ENCODE measurements around the gene ZNF335.

The ZNF335 gene

GRCh38 chr20:45924391-45925261, 47.4 kb downstream of the ZNF335 start:
- TF ChIP-seq CTCF (IDR thresholded peaks at IDR 0.05), result no peak

- TF ChIP-seq CTCF (IDR thresholded peaks at IDR 0.05), result no peak
These were observed 50.4 kb downstream of the ZNF335 start for GRCh38 chr20:45921337-45922189.

GRCh38 chr20:45920462-45921336, 51.3 kb downstream of the ZNF335 start:
- no peak for TF ChIP-seq CTCF (IDR thresholded peaks at IDR 0.05)

GRCh38 chr20:45919542-45920399, 52.2 kb downstream of the ZNF335 start:
- TF ChIP-seq CTCF (IDR thresholded peaks at IDR 0.05), result no peak

GRCh38 chr20:45918779-45919537, 53.0 kb downstream of the ZNF335 start:
- TF ChIP-seq CTCF (IDR thresholded peaks at IDR 0.05), result no peak

GRCh38 chr20:45918182-45918737, 53.7 kb downstream of the ZNF335 start:
- TF ChIP-seq CTCF (IDR thresholded peaks at IDR 0.05), result no peak
